ENCODE data around the gene UNCX.

DNA sequence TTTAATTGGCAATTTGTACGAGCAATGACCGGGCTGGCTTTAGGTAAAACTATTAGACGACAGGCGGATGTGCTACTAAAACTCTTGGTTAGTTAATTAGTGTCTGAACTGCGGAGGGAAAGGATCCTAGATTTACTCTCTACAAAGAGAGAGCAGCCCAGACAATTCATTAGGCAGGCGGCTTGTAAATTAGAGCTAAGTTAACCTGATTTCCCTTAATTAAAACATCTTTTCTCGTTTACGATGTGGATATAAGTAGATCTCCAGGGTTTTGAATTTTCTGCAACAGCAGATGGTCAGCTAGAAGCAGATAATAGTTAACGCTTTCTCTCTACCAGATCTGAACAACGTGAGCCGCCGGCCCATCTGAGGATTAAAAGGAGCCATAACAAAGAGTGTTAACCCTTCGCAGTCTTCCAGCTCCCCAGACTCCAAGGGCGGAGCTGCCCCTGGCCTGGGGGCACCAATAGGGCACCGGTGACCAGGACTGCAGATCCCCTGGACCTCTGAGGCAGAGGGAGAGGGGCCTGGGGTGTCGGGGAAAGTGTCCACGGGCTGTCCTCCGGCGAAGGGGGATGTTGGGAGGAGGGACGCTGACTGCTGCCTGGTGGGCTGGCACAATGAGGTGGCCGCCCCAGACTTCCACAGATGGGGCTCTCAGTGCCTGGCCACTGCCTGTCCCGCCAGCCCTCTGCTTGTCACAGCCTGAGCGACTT lies 6.3 kb upstream of the UNCX start:
- TF ChIP-seq ZC3H11A (IDR thresholded peaks at IDR 0.05; ENCODE audit: low read depth, low read length), result no peak
- no peak for TF ChIP-seq ZNF232 (CRISPR knock-in tag; IDR thresholded peaks at IDR 0.05)
- no peak for TF ChIP-seq PYGO2 (tag; IDR thresholded peaks at IDR 0.05)
- no peak for TF ChIP-seq CREB1 (IDR thresholded peaks at IDR 0.05)
- no peak for TF ChIP-seq CREB1 (CRISPR knock-in tag; IDR thresholded peaks at IDR 0.05)
- no peak for TF ChIP-seq GATA2 (CRISPR knock-in tag; IDR thresholded peaks at IDR 0.05)
- no peak for TF ChIP-seq FOS (IDR thresholded peaks at IDR 0.05; ENCODE audit: extremely low read depth, insufficient read length)
- TF ChIP-seq SRSF7 (optimal IDR thresholded peaks at IDR 0.05; ENCODE audit: low read depth, low read length), result no peak
- TF ChIP-seq JUNB (CRISPR knock-in tag; conservative IDR thresholded peaks at IDR 0.05), result no peak
- no peak for TF ChIP-seq RERE (CRISPR knock-in tag; IDR thresholded peaks at IDR 0.05; ENCODE audit: borderline replicate concordance)
- no peak for TF ChIP-seq ZNF444 (CRISPR knock-in tag; IDR thresholded peaks at IDR 0.05)
- TF ChIP-seq POLR2AphosphoS2 (IDR thresholded peaks at IDR 0.05; ENCODE audit: low read length), result no peak
